Activated T-cell treated with anti-CD3 and anti-CD28 coated beads, Interleukin-2, amount 50 U/mL, for 1 hour (primary cell): Measurements from ENCODE around the gene ITGAE.
A peak's percentile ranks its signal among the peaks of the same experiment; 100 is the strongest.
"Not testable (repeated sequence)": the region's sequence is repeated elsewhere in the genome, so short reads cannot be mapped to it uniquely, and the experiment has no call there.

ENCODE experiments used
- DNase-seq: peaks from one replicate; pipeline ENCODE4 v3.0.0-alpha.2; 2020

Gene ITGAE

DNA sequence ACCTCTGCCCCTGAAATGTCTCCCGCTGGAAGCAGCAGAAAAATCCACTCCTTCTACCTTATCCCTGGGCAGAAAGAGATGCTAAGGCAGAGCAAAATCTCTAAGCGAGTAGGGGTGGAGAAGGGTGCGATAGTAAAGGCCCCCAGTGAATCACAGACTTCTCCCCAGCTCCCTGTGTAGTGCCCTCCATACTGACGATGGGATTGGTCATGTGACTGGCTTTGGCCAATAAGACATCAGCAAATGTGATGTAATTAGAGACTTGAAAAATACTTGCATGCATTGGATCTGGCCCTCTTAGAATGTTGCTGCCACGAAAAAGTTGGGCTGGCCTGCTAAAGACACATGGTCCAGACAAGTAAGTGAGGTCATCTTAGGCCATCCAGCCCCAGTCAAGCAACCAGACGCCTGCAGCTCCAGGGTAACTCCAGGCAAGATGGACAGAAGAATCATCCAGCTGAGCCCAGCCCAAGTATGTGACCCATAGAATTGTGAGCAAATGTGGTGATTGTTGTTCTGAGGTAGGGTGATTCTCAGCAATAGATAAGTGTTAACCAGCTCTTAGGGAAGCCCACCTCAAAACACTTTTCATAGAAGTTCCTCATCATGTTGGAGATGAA is 41.3 kb downstream of the ITGAE start:
- DNase-seq: no peak

DNA sequence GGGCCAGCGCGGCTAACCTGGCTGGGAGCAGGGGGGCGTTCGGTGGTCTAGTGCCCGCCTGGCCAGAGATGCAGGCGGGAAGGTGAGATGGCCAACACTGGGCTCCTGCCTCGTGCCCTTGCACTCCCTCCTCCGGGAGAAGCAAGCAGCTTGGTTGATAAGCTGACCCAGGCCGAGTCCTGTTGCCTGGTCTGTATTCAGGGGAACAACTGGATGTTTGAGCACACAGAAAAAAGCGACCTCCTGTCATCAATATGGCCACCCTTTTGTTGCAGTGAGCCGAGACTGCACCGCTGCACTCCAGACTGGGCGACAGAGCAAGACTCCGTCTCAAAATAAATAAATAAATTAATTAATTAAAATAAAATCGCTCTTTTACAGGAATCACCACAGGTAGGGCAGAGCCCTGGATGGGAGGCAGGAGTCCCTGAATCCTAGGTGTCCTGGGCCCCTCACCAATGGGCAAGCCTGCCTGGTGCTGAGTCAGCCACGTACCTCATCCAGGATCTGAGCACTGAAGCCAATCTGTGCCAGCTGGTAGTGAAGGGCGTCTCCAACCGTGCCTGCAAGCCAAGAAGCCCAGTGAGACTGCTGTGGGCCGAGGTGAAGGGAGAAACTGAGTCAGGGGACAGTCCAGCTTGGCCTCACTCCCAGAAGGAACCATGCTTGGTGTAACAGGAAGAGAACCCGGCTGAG is 45.5 kb downstream of the ITGAE start:
- DNase-seq: no peak

DNA sequence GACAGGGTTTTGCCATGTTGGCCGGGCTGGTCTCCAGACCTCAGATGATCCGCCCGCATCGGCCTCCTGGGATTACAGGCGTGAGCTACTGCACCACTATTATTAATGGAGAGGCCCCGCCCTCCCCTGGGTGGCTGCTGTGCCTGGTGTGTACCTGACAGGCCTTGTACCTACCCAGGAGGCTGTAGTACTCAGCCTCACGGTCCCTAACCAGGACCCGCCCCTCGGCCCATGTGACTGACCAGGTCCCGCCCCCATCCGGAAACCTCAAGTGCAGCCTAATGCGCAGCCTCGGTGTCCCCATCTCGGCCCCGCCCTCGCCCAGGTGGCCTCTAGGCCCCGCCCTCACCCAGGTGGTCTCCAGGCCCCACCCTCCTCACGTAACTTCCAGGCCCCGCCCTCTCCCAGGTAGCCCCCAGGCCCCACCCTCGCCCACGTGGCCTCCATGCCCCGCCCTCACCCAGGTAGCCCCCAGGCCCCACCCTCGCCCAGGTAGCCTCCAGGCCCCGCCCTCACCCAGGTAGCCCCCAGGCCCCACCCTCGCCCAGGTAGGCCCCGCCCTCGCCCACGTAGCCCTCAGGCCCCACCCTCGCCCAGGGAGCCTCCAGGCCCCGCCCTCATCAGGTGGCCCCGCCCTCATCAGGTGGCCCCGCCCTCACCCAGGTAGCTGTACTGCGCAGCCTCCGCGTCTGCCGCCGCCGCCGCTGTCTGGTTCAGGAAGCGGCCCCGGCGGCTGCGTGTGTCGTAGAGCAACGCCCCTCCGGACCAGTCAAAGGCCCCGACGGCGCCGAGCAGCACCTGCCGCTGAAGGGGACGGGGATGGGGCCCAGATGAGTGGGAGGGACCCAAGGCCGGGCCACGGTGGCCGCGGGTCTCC is 46.3 kb downstream of the ITGAE start:
- DNase-seq: peak; percentile 84

DNA sequence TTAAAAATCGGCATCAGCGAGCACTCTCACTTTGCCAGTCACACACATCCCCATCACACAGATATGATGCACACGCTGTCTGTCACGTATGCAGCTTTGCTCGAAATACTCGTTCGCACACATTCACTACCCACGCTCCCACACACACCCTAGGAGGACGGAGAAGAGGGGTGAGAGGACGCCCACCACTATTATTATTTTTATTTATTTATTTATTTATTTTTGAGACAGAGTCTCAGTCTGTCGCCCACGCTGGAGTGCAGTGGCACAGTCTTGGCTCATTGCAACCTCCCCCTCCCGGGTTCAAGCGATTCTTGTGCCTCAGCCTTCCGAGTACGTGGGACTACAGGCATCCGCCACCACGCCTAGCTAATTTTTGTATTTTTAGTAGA is 46.9 kb downstream of the ITGAE start:
- no peak for DNase-seq

DNA sequence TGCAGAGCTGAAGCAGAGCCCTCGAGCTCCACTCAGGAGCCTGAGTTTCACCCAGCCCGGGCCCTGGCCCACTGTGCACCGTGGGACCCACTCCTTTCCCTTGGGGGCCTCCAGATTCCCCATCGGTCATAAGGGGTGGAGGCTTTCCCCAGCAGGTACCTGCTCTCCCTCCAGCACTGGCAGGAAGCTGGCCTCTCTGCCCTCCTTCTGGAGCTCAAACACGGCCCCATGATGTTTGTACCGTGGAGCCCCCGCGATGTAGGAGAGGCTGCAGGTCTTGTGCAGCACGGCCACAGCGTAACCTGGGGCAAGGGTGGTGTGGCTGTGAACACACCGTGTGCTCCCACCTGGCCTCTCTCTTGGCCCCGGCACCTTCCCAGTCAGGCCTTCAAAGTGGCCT is 47.4 kb downstream of the ITGAE start:
- no peak for DNase-seq

DNA sequence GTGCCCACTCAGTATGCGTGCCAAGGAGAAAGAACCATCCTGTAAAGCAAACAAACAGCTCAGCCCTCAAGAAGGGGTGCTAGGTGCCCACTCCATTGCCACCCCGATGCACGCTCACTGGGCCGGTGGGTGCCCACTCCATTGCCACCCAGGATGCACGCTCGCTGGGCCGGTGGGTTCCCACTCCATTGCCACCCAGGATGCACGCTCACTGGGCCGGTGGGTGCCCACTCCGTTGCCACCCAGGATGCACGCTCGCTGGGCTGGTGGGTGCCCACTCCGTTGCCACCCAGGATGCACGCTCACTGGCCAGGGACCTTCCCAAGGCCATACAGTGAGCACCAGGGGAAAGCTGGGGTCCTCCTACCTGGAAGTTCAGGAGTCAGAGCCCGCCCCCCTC is 49.2 kb downstream of the ITGAE start:
- DNase-seq: no peak

DNA sequence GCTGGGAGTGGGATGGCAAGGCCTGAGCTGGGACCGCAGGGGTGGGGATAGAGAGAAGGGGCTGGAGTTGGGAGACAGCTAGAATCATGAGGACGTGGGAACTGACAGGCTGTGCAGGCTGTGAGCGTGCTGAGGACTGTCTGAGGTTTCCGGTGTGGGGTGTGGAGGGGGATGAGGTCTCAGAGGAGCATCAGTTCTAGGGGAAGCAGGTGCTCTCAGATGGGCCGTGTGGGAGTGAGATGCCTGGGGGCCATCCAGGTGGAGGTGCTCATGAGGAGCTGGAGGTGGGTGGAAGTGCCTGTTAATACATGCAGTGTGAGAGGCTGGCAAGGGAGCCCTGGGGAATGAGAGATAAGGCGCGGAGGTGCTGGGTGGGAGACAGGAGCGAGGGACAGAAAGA is 50.1 kb downstream of the ITGAE start:
- peak; percentile 52 for DNase-seq

DNA sequence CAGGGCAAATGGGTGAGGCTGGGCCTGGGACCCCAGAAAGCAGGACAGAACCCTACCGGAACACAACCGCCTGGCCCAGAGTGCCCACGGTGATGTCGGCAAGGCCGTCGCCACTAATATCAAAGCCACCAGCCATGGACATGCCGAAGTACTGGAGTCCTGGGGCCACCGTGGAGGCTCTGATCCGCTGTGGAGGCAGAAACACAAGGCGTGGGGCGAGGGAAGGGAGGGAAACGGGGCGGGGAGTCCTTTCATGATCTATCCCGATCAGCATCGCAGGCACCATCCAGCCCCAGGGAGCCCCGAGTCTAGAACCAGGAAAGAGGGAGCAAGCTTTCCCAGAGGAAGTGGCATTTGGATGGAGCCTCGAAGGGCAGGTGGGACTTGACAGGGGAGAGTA is 50.7 kb downstream of the ITGAE start:
- DNase-seq: no peak

DNA sequence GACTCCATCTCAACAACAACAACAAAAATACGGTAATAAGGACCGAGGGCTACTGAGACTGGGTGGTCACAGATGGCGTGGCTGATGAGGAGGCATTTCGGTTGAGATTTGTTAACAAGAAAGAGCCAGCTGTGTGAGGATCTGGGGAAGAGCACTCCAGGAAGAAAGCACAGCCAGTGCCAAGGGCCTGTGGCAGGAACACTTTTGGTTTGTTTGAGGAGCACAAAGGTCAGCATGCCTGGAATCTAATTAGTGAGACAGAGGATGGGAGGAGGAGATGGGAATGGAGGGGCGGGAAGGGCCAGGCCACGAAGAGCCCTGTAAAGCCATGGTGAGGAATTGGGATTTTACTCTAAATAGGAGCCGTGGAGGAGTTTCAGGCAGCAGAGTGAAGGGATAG is 52.4 kb downstream of the ITGAE start:
- DNase-seq: no peak

DNA sequence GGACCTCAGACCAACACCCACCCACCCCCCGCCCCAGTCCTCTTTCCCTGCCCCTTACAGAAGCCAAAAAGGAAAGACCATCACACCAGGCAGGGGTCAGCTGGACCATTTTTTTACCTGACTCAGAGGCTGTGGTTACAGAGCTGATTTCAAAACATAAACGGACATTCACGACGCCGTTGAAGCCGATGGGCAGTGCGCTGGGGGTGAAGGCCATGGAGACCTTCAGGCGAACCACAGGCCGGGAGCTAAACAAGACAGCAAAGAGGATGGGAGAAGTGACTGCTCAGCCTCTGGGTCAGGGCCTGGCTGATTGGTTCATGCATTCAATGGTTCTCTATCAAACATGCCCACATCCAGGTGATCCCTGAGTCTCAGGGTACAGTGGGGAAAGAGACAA is 53.2 kb downstream of the ITGAE start:
- no peak for DNase-seq

DNA sequence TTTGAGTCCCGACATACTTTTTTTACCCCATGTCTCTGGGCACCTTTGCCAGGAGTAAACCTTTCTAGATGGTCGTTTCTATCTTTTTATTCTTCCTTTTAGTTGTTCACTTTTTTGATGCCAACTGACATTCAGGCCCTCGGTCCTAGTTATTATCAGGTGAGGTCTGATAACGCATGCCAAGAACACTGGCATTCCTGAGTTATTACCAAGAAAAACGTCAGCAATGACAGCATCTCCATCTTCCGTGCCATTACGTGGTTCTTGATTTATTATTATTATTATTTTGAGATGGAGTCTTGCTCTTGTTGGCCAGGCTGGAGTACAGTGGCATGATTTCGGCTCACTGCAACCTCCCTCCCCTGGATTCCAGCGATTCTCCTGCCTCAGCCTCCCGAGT is 55.9 kb downstream of the ITGAE start:
- no peak for DNase-seq

DNA sequence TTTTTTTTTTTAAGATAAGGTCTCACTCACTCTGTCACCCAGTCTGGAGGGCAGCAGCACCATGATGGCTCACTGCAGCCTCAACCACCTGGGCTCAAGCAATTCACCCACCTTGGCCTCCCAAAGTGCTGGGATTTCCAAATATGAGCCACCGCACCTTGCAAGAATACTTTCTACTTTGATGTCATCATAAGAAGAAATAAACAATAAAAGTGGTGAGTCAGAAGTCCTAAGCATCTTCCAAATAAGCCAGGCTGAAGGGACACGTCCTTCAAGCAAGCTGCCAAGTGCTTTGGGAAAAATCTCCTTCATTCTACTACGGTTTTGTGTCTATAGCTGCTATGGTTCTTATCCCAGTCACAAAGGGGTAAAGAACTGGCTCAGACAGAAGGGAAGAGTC is 57.0 kb downstream of the ITGAE start:
- DNase-seq: no peak

DNA sequence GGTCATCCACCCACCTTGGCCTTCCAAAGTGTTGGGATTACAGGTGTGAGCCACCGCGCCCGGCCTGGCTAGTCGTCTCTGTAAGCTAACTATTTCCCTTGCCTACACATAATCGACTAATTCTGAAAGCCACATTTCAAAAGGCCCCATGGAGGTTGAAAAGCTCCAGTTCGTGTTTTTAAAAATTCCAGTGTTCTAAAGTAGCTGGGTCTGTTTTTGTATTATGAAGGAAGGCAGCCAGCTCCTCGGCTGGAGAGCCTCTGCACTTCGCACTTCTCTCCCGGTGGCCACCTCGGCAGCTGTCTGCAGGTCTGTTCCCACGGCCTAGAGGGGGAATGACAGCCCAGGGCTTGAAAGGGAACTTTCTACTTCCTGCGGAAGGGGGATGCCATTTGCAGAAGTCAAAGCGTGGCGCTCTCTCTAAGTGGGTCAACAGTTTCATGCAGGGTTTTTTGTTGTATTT is 60.3 kb downstream of the ITGAE start:
- DNase-seq: peak; percentile 48

DNA sequence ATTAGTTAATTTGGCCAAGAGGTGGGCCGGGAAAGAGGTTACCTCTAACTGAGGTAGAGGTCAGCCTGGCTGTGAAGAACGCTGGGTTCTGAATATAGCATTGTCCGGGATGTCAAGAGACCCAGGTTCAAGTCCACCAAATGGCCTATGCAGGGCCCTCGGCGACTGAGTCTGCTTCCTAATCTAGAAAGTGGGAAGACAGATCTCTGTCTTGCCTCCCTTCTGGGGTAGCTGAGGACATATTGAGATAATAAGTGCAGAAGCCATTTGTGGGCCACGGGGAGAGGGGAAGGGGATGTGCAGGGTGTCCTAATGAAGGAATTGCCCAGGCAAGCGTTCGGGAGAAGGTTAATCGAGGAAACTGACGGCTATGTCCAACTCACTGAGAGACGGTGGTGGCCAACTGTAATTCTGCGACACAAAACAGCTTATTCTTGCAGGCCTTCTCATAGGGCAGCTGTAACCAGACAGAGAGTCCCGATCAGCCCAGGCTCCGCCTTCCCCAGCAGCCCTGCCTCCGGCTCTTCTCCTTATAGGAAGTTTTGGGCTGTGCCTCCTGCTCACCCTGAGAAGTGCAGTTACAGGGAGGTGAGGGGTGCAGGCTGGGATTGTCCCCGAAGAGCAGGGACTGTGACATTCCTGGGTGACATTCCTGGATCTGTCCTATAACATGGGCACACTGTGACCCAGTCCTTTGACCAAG is 61.4 kb downstream of the ITGAE start:
- DNase-seq: no peak

DNA sequence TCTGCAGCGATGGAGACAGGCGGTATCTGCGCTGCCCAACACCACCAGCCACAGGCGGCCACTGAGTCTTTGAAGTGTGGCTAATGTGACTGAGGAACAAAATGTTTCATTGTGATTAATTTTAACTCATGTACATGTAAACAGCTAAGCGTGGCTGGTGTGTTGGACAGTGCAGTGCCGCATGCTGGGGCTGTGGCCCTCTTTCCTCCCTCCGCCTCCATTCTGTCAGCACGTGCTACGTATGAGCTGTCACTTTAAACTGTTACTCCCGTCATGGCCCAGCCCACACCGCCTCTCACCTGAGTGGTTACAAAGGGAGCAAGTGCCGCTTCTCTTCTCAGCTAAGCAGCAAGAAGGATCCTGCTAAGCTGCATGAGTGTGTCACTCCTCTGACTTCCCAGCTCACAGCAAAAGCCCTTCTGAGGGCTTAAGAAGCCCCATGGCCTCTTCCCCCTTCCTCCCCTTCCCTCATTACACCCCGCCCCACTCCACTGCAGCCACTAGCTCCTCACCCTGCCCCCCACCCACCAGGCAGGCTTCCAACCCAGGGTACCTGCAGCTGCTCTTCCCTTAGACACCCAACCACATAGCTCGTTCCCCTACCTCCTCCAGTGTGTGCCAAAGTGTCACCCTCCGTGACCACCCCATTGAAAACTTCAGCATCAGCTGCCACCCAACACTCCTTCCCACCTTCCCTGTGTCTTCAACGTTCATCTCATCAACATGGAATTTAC is 62.3 kb downstream of the ITGAE start:
- DNase-seq: peak; percentile 67

DNA sequence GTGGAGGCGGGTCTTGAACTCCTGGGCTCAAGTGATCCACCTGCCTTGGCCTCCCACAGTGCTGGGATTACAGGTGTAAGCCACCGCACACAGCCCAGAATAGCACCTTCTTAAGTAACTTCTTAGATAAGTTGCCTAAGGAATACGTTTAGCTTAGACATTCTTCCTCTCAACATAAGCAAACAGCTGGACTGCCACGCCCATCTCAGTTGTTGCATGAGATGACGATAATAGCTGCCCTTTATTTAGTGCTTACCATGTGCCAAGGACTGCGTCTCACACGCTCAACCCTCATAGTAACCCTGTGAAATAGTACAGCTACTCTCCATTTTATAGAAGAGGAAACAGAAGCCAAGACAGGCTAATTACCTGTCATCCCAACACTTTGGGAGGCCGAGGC is 65.5 kb downstream of the ITGAE start:
- DNase-seq: no peak

DNA sequence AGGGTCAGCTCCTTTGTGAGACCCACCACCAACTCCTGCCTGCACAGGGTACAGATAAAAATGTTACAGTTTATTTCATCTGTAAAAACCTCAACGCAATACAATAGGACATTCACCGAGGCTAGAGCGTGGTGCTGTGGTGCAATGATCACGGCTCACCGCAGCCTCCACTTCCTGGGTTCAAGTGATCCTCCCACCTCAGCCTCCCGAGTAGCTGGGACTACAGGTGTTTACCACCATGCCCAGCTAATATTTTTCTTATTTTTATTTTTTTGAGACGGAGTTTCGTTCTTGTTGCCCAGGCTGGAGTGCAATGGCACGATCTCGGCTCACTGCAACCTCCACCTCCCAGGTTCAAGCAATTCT is 66.1 kb downstream of the ITGAE start:
- DNase-seq: not testable (repeated sequence)

DNA sequence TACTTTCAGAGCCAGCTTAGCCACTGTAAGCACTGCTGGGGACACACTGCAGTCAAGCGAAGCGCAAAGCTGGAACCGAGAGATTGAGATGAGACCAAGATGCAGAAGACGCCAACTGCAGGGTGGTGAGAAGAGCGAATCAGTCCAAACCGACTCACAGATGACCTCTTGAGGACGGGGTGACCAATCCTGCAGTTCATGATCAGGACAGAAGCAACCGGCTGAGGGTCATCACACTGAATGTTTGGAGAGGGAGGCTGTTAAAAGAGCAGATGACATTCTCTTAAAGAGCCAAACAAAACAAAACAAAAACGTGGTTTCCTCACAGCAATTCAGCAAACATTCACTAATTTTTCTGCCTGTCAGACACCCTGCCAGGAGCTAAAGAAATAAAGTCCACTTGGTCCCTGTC is 68.8 kb downstream of the ITGAE start:
- DNase-seq: no peak

DNA sequence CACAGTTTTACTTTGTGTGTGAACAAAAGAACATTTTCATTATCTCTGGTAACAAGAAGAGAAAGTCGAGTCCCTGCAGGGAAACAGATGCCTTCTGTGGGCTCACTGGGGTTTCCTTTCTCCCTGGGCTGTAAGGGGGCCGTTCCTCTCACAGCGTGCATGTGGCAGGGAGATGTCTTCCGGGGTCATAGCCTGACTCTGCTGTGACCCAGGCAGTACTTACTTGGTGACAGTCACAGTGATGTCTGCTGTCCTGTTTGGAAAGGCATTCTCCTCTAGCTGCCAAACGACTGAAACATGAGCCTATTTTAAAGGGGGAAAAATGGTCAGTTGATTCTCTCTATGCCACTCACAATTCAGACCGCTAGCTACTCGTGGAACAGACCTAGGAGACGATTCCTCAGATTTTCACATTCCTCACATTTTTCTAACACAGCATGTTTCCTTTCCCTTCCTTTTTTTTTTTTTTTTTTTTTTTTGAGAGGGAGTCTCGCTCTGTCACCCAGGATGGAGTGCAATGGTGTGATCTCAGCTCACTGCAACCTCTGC is 70.0 kb downstream of the ITGAE start:
- DNase-seq: no peak

DNA sequence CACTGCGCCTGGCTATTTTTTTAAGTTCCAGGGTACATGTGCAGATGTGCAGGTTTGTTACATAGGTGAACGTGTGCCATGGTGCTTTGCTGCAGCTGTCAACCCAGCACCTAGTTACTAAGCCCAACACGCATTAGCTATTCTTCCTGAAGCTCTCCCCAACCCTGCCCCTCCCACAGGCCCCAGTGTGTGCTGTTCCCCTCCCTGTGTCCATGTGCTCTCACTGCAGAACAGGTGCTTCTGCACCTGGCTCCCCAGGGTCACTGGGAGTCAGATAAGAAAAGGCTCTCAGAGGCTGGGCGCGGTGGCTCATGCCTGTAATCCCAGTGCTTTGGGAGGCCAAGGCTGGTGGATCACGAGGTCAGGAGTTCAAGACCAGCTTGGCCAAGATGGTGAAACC is 71.1 kb downstream of the ITGAE start:
- no peak for DNase-seq

DNA sequence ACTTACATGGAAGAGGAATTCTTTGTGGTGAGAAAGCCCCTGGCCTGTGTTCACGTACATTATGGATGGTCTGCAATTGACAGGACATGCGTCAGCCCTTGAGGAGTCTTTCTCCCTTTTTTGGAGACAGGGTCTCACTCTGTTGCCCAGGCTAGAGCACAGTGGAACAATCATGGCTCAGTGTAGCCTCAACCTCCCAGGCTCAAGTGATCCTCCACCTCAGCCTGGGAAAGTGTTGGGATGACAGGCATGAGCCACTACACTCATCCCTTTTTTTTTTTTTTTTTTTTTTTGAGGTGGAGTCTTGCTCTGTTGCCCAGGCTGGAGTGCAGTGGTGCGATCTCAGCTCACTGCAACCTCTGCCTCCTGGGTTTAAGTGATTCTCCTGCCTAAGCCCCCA is 72.9 kb downstream of the ITGAE start:
- not testable (repeated sequence) for DNase-seq

DNA sequence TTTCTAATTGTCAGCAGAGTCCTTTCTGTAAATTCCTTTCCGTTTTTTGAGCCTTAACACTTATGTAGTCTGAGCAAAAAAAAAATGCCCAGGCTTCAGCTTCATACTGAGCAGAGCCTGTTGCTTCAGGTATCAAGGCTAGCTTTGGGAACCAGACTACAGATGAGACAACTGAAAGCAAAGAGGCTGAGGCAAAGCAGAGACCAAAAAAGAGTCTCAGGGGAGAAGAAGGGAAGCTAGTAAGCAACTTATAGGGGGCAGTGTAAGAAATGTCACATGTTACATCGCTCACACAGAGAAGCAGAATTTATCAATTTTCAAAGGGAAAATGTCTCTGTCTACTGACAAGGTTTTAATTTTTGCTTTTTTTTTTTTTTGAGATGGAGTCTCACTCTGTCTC is 73.9 kb downstream of the ITGAE start:
- no peak for DNase-seq
